AG04449 (cell line): ENCODE results near the gene SLC37A2.

ENCODE experiments used
- CTCF ChIA-PET: fragments of 350-600 bp; formaldehyde crosslinking; extraction: SDS; loops from one replicate; lab custom pipeline; 2021; ENCODE audit warnings: antibody characterized with exemption; lab: Yijun Ruan, JAX
- POLR2A ChIA-PET: fragments of 400-600, 350-600 bp; formaldehyde crosslinking; extraction: SDS; loops from one replicate; lab custom pipeline; 2020; ENCODE audit warnings: antibody characterized with exemption, inconsistent platforms; lab: Yijun Ruan, JAX
- DNase-seq: peaks from one replicate; pipeline ENCODE4 v3.0.0-alpha.2; 2010; ENCODE audit warnings: low read depth, low spot score
- H3K4me3 ChIP-seq: 2 replicates; pipeline ENCODE4 v1.5.1; 2011; ENCODE audit warnings: low read depth, mild to moderate bottlenecking, control low read depth, low read length
- TF ChIP-seq, protein P1 (sequence below): IDR thresholded peaks from one replicate; pipeline ENCODE4 v1.5.1; 2011; ENCODE audit warnings: mild to moderate bottlenecking, moderate library complexity, low read length, control low read depth, inconsistent platforms; ENCODE audit not compliant: insufficient read depth; ENCODE audit errors: missing control alignments

SLC37A2 gene

DNA sequence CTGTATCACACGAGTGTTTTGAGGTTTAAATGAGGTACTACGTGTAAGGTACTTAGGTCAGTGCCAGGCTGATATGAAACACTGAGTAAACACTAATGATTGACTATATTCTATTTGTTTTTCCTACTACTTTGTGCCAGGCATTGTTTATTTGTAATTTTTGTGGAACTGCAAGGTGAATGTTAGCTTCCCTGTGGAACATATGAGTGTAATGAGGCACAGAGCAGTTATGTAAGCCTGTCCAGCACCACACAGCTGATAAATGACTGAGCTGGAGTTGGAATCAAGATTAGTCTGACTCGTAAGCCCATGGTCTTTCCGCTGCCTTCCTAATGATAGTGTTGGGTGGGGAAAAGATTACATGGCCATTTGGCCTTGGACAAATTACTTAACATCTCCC is 5.9 kb downstream of the SLC37A2 start:
- DNase-seq, result no peak
- no peak overlapping the region for H3K4me3 ChIP-seq
- TF ChIP-seq, protein P1, sequence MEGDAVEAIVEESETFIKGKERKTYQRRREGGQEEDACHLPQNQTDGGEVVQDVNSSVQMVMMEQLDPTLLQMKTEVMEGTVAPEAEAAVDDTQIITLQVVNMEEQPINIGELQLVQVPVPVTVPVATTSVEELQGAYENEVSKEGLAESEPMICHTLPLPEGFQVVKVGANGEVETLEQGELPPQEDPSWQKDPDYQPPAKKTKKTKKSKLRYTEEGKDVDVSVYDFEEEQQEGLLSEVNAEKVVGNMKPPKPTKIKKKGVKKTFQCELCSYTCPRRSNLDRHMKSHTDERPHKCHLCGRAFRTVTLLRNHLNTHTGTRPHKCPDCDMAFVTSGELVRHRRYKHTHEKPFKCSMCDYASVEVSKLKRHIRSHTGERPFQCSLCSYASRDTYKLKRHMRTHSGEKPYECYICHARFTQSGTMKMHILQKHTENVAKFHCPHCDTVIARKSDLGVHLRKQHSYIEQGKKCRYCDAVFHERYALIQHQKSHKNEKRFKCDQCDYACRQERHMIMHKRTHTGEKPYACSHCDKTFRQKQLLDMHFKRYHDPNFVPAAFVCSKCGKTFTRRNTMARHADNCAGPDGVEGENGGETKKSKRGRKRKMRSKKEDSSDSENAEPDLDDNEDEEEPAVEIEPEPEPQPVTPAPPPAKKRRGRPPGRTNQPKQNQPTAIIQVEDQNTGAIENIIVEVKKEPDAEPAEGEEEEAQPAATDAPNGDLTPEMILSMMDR, result no peak
- CTCF ChIA-PET, result interaction anchor here (1.0 to 1.2 kb wide), 2 partner anchors 72 to 73 kb away, joined by 3 read pairs; no protein-coding TSS in a partner anchor
- POLR2A ChIA-PET, result no interaction called here

- no peak overlapping the region for H3K4me3 ChIP-seq
- ChIA-PET CTCF (interaction anchor here (2.6 kb wide), 1 partner anchor 72 kb away, joined by 13 read pairs; no protein-coding TSS in a partner anchor), POLR2A (no interaction called here)
- TF ChIP-seq, protein P1, result no peak
- no peak for DNase-seq
These were observed 6.7 kb downstream of the SLC37A2 start for GRCh38 chr11:125069796-125070195.

DNA sequence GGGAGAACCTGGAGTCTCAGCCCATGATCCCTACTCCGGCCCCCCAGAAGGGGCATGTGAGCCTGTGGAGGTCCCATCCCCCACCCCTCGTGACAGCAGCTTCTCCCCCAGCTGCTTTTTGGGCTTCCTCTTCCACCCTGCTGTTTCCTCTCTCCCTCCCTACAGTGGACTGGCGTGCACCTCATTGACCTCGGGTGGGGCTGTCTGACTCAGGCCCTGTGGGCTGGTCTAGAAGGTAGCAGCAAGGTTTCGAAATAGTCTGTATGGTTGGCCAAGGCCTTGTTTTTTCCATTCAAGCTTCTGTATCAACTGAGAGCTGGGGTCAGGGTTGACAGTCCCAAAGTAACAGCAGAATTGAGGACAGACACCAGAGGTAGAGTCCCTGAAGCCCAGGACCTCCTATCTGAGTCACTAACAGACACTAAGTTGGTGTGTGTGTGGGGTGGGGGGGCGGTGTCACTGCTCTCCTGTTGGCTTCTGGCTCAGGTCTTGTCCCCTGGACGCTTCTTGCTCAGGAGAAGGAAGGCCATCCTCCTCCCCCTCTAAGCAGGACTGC is 7.7 kb downstream of the SLC37A2 start:
- POLR2A ChIA-PET, result no interaction called here
- no peak for DNase-seq
- CTCF ChIA-PET, result interaction anchor here (1.2 to 2.6 kb wide), 2 partner anchors 21 to 71 kb away, joined by 6 to 13 read pairs; no protein-coding TSS in a partner anchor
- TF ChIP-seq, protein P1, result no peak
- no peak overlapping the region for H3K4me3 ChIP-seq

DNA sequence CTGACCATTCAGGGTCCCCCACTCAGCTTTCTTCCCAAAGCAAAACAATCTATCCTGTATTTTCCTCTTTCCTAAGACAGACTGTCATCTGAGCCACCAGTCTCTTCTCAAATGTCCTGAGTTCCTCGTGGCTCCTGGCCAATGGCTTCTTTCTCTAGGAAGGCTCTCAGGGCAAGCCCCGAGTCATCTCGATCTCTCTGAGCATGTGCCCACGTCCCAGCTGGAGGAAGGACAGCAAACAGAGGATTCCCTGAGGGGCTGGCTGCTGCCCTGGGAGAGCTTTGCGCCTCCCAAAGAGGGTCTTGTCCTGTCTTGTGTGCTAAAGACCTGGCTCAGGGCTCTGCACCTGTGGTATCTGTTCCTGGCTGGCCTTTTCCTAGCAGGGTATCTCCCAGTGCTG is 8.3 kb downstream of the SLC37A2 start:
- POLR2A ChIA-PET, result interaction anchor here (1.6 kb wide), 1 partner anchor 11 kb away, joined by 5 read pairs; no protein-coding TSS in a partner anchor
- no peak for DNase-seq
- H3K4me3 ChIP-seq, result no peak overlapping the region
- TF ChIP-seq, protein P1, result no peak
- CTCF ChIA-PET, result interaction anchor here (1.2 to 2.6 kb wide), 2 partner anchors 20 to 70 kb away, joined by 6 to 13 read pairs; no protein-coding TSS in a partner anchor

- no peak overlapping the region for H3K4me3 ChIP-seq
- TF ChIP-seq, protein P1, result no peak
- CTCF ChIA-PET, result interaction anchor here (2.6 kb wide), 1 partner anchor 70 kb away, joined by 13 read pairs; no protein-coding TSS in a partner anchor
- DNase-seq, result no peak
- POLR2A ChIA-PET, result interaction anchor here (1.6 kb wide), 1 partner anchor 11 kb away, joined by 5 read pairs; no protein-coding TSS in a partner anchor
These were observed 8.7 kb downstream of the SLC37A2 start for GRCh38 chr11:125071846-125072217.

DNA sequence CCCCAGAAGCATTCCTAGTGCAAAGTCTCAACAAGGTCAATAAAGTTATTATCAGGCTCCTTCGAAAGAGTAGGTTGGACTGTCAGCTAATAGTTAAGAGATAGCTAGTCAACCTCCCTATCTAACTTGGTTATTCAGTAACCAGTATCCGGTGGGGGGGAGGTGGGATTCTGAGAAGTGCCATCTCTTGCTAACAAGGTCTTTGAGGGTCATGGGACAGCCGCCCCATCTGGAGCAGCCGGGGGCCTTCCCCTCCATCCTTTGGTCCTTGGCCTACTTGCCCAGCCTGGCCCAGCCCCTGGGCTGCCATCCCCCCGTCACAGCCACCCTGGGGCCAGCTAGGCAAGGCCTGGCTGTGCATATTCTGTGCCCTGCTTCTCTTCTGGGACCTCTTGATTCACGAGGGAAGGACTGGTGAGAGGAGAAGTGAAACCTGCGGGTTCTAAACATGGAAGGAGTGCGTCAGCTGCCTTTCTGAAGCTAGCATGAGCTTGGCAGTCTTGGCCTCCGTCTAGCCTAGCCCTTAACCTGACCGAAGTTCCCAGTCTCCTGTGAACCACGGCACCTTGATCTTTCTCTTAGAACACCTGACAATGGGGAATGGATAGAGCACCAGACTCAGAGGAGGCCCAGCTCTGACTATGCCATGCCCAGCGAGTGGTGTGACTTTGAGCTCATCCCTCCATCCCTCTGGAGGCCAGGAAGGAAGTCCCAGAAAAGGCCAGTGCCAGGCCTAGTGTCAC is 9.3 kb downstream of the SLC37A2 start:
- POLR2A ChIA-PET, result interaction anchor here (1.6 kb wide), 1 partner anchor 10 kb away, joined by 5 read pairs; no protein-coding TSS in a partner anchor
- no peak for DNase-seq
- TF ChIP-seq, protein P1, result no peak
- no peak overlapping the region for H3K4me3 ChIP-seq
- CTCF ChIA-PET, result interaction anchor here (1.8 to 2.6 kb wide), 2 partner anchors 69 to 274 kb away, joined by 4 to 13 read pairs; no protein-coding TSS in a partner anchor
